Neural crest cell (in vitro differentiated cells): Measurements from ENCODE around the gene PLXNA1. TPM values are rescaled to one million over a fixed set of nuclear protein-coding genes. Genes with fewer than 3 reads are reported as not detected.

Experiments used
- DNase-seq: peaks from one replicate; pipeline ENCODE4 v3.0.0; 2021; ENCODE audit warnings: low read depth, mixed read lengths, low spot score
- H3K27ac Mint-ChIP-seq: one replicate; pipeline ENCODE4 v1.8.0; 2021; ENCODE audit warnings: mild to moderate bottlenecking, mixed read lengths; ENCODE audit not compliant: unreplicated experiment
- H3K27me3 Mint-ChIP-seq: 2 replicates; pipeline ENCODE4 v1.8.0; 2021; ENCODE audit warnings: low read depth, mild to moderate bottlenecking, mixed read lengths
- H3K36me3 Mint-ChIP-seq: 2 replicates; pipeline ENCODE4 v1.8.0; 2021; ENCODE audit warnings: low read depth, mild to moderate bottlenecking, mixed read lengths
- H3K4me1 Mint-ChIP-seq: 2 replicates; pipeline ENCODE4 v1.8.0; 2021; ENCODE audit warnings: mixed read lengths
- H3K4me3 Mint-ChIP-seq: one replicate; pipeline ENCODE4 v1.8.0; 2021; ENCODE audit warnings: mild to moderate bottlenecking, mixed read lengths
- H3K9me3 Mint-ChIP-seq: 2 replicates; pipeline ENCODE4 v1.8.0; 2021; ENCODE audit warnings: mixed read lengths
- total RNA-seq: library from RNA; stranded (reverse); gene quantifications from 2 replicates; pipeline ENCODE4 v1.2.1, GENCODE V29; 2021
- TF ChIP-seq, protein P1 (sequence below): fragments of 200-600 bp; sonication (generic); conservative IDR thresholded peaks from 2 replicates; pipeline ENCODE4 v1.5.0; 2021; ENCODE audit warnings: antibody characterized with exemption, mild to moderate bottlenecking

Gene PLXNA1
- total RNA-seq, 1 donor from 2014 or later, result 94.0 TPM

DNA sequence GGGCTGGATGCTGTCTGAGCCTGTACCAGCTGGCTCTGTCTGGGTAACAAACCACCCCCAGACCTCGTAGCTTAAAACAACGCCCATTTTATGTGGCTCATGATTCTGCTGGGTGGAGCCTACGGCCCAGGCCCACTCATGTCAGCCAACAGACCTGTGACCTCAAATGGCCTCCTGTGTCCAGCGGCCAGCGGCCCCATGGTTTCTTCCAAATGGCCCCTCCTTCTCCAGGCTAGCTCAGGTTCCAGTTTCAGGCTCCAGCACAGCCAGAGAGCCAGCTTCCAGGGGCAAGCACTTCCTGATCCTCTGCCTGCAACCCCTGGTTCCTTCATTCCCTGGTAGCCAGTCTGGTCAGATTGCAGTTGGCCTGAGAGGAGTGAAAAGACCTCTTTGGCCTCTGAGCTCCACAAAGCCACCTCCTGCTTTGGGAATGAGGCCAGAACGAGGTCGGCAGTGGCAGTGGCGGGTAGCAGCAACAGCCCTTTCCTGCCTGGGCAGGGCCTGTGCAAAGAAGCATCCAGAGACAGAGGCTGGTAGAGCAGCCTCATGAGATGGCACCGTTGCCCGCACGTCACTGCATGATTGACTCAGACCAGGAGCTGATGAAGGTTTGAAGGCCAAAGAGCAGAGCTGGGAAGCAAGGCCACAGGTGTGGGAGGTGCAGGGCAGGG is 21.0 kb upstream of the PLXNA1 start:
- no peaks in the 10 kb centered on the region for H3K36me3 Mint-ChIP-seq
- H3K27ac Mint-ChIP-seq, result no peak overlapping the region
- TF ChIP-seq, protein P1, sequence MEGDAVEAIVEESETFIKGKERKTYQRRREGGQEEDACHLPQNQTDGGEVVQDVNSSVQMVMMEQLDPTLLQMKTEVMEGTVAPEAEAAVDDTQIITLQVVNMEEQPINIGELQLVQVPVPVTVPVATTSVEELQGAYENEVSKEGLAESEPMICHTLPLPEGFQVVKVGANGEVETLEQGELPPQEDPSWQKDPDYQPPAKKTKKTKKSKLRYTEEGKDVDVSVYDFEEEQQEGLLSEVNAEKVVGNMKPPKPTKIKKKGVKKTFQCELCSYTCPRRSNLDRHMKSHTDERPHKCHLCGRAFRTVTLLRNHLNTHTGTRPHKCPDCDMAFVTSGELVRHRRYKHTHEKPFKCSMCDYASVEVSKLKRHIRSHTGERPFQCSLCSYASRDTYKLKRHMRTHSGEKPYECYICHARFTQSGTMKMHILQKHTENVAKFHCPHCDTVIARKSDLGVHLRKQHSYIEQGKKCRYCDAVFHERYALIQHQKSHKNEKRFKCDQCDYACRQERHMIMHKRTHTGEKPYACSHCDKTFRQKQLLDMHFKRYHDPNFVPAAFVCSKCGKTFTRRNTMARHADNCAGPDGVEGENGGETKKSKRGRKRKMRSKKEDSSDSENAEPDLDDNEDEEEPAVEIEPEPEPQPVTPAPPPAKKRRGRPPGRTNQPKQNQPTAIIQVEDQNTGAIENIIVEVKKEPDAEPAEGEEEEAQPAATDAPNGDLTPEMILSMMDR, result no peak
- no peaks in the 10 kb centered on the region for H3K9me3 Mint-ChIP-seq
- no peak overlapping the region for H3K4me3 Mint-ChIP-seq
- no peaks in the 10 kb centered on the region for H3K27me3 Mint-ChIP-seq
- DNase-seq, result no peak
- peaks cover 19% of the 10 kb centered on the region for H3K4me1 Mint-ChIP-seq

DNA sequence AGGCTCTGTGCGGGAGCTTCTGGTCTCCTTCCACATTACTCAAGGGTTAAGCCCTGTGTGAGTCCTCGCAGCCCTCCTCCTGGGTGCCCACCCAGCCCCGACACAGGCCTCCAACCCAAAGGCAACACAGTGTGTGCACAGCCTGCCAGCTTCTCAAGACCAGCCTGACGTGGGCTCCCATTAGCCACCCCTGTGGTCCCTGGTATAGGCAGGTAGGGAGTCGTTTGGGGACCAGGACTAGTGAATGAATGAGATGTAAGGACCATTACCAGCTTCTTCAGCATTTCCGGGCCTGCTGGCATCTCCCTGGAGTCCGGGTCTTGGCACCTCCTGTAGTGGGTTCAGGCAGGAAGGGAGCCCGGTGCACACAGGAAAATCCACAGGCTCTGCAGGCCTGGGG is 20.2 kb upstream of the PLXNA1 start:
- Mint-ChIP-seq H3K27ac (peak overlapping the region; percentile 95), H3K27me3 (no peaks in the 10 kb centered on the region), H3K9me3 (no peaks in the 10 kb centered on the region), H3K36me3 (no peaks in the 10 kb centered on the region), H3K4me3 (no peak overlapping the region), H3K4me1 (peaks cover 19% of the 10 kb centered on the region)
- DNase-seq, result no peak
- TF ChIP-seq, protein P1, result no peak

DNA sequence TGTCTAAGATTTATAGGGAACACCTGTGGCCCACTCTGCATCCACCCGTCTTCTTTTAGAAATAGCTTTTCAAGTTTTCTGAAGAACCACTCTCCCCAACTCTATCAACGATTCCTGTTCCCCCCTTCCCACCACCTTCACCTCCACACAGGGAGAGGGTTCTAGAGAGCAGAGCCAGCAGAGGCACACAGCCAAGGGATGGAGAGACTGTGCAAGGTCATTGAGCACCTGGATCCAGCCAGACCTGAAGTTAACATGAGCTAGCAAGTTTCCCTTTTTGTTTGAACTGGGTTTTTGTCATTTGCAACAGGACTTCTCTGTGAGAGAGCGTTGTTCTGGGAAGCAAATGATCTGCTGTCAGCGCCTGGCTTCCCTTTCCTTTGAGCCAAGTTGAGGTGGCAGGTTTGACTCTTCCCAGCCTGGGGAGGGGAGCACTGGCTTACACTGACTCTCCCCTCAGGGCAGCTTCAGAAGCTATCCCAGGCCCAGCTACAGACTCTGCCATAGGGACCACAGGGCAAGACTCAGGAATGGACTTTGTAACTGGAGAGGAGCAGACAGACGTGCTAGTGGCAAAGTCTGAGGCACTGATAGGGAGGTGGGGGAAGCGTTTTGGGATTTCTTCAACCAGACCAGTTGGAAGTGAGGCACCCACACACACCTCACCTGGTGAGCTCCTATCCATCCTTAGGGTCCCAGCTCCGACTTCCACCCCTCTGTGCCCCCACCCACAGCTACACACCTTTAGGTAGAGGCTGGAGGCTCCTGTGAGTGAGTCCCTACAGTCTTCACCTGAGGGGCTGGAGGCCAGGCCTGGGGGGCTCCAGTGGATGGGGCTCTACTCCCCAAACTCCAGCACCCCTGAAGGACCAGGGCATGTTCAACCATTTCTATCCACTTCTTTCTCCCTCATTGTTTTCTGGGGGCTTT is 19.4 kb upstream of the PLXNA1 start:
- no peak overlapping the region for H3K27ac Mint-ChIP-seq
- no peak overlapping the region for H3K4me3 Mint-ChIP-seq
- no peaks in the 10 kb centered on the region for H3K27me3 Mint-ChIP-seq
- TF ChIP-seq, protein P1, result no peak
- DNase-seq, result no peak
- H3K36me3 Mint-ChIP-seq, result no peaks in the 10 kb centered on the region
- peaks cover 24% of the 10 kb centered on the region for H3K4me1 Mint-ChIP-seq
- no peaks in the 10 kb centered on the region for H3K9me3 Mint-ChIP-seq

DNA sequence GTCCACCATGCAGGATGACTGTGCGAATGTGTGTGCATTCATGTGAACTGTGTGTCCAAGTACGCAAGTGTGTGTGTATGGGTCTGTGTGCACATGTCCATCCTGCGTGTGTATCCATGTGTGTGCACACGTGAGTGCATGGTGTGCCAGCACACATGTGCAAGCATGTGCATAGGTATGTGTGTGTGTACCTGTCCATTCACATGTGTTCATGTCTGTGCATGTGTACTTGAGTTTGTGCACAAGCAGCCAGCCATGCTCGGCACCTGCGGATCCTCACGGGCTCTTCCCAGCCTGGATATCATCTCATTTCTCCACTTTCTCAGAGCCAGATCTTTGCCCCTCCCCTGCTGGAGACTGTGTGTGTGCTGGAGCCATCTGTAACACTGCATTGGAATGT is 18.7 kb upstream of the PLXNA1 start:
- Mint-ChIP-seq H3K4me1 (peaks cover 24% of the 10 kb centered on the region), H3K27ac (no peak overlapping the region), H3K27me3 (no peaks in the 10 kb centered on the region), H3K4me3 (no peak overlapping the region), H3K36me3 (no peaks in the 10 kb centered on the region), H3K9me3 (no peaks in the 10 kb centered on the region)
- TF ChIP-seq, protein P1, result no peak
- no peak for DNase-seq

DNA sequence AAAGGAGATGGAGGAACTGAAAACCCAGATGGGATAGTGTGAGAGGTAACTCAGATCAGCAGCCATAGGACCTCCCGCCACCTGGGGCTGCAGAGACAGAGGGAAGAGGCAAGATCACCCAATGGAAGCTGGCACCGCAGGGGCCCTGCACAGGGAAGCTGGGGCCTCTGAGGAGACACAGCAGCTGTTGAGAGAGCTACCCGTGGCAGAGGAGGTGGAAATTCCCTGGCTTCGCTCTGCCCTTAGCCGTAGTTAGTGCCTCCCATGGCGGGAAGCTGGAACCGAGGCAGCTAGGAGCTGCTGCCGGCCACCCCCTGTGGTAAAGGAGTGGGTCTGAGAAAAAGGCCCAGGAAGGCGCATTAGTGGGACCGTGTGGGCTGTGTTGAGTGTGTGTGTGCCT is 18.0 kb upstream of the PLXNA1 start:
- Mint-ChIP-seq H3K4me3 (no peak overlapping the region), H3K27ac (no peak overlapping the region), H3K4me1 (peaks cover 26% of the 10 kb centered on the region), H3K36me3 (no peaks in the 10 kb centered on the region), H3K9me3 (no peaks in the 10 kb centered on the region), H3K27me3 (no peaks in the 10 kb centered on the region)
- TF ChIP-seq, protein P1, result no peak
- no peak for DNase-seq
